GM12878 (cell line): ENCODE measurements around the gene CAMKK2. TPM values are rescaled to one million over a fixed set of nuclear protein-coding genes. Genes with fewer than 3 reads are reported as not detected.

Experiments
- ATAC-seq: fragments of 200-7000 bp; cut with Tn5 transposase; 3 replicates; pipeline ENCODE4 v1.9.1; 2020; ENCODE audit warnings: mild to moderate bottlenecking, moderate library complexity
- BruUV-seq: library from RNA; stranded (reverse); fragments of 400-500 nt; replicated peaks from 2 replicates; lab custom pipeline; 2021; lab: Mats Ljungman, UMichigan
- CTCF ChIA-PET: fragments of 300-600 bp; sonication (Branson Sonifier 250); formaldehyde crosslinking; extraction: SDS; loops from one replicate; lab custom pipeline; 2021; ENCODE audit warnings: inconsistent platforms; lab: Yijun Ruan, JAX
- POLR2A ChIA-PET: fragments of 350-600 bp; formaldehyde crosslinking; extraction: SDS; loops from one replicate; lab custom pipeline; 2021; ENCODE audit warnings: inconsistent platforms; lab: Charles Lee
- RAD21 ChIA-PET: fragments of 300-600 bp; sonication (Branson Sonifier 250); formaldehyde crosslinking; loops from one replicate; lab custom pipeline; 2023; ENCODE audit warnings: antibody characterized with exemption; ENCODE audit not compliant: unreplicated experiment; lab: Charles Lee
- SMC1A ChIA-PET: fragments of 300-600 bp; sonication (Branson Sonifier 250); formaldehyde crosslinking; loops from one replicate; lab custom pipeline; 2023; ENCODE audit not compliant: unreplicated experiment, uncharacterized antibody; lab: Charles Lee
- DNase-seq: peaks from one replicate; pipeline ENCODE4 v3.0.0-alpha.2; 2011; ENCODE audit warnings: low read depth, low spot score
- FAIRE-seq: peaks from 3 replicates; lab custom pipeline; 2011; peaks lifted over from hg19 to GRCh38; lab: Jason Lieb, UNC
- H2AFZ ChIP-seq: 2 replicates; pipeline ENCODE4 v1.6.0; 2011; ENCODE audit warnings: low read depth, low read length, control low read depth; ENCODE audit not compliant: control insufficient read depth
- H3K27ac ChIP-seq: 2 replicates; pipeline ENCODE4 v1.5.1; 2011; ENCODE audit warnings: control low read depth; ENCODE audit not compliant: control insufficient read depth, insufficient read depth
- H3K27me3 ChIP-seq, 2 experiments: replicated peaks in 1 of 2; 2 replicates each; pipeline versions ENCODE4 v1.6.0 to v1.6.1; 2011; ENCODE audit warnings: low read length in 1 of 2; ENCODE audit not compliant: control insufficient read depth in 2 of 2, insufficient read depth in 2 of 2
- H3K36me3 ChIP-seq, 2 experiments: 2 replicates each; pipeline ENCODE4 v1.5.1; 2011; ENCODE audit warnings: low read length in 1 of 2; ENCODE audit not compliant: control insufficient read depth in 2 of 2, insufficient read depth in 2 of 2
- H3K4me1 ChIP-seq: 2 replicates; pipeline ENCODE4 v1.6.1; 2011; ENCODE audit warnings: mild to moderate bottlenecking, low read length, moderate library complexity, mixed read lengths; ENCODE audit not compliant: control insufficient read depth, insufficient read depth
- H3K4me2 ChIP-seq: 2 replicates; pipeline ENCODE4 v1.6.0; 2011; ENCODE audit warnings: control low read depth; ENCODE audit not compliant: control insufficient read depth, insufficient read depth
- H3K4me3 ChIP-seq: fragments of 200-600 bp; sonication (generic); 2 replicates; pipeline ENCODE4 v1.5.1; 2016
- H3K79me2 ChIP-seq: 2 replicates; pipeline ENCODE4 v1.6.0; 2011; ENCODE audit warnings: low read length; ENCODE audit not compliant: control insufficient read depth, insufficient read depth
- H3K9ac ChIP-seq: 2 replicates; pipeline ENCODE4 v1.8.0; 2011; ENCODE audit warnings: low read length, control low read depth, mixed read lengths; ENCODE audit not compliant: control insufficient read depth, insufficient read depth
- H3K9me3 ChIP-seq: replicated peaks from 3 replicates; pipeline ENCODE4 v1.5.1; 2011; ENCODE audit warnings: mild to moderate bottlenecking, low read length; ENCODE audit not compliant: control insufficient read depth, insufficient read depth
- H4K20me1 ChIP-seq: 2 replicates; pipeline ENCODE4 v1.6.0; 2011; ENCODE audit not compliant: control insufficient read depth, insufficient read depth
- E2F8 ChIP-seq: fragments of 450-650 bp; IDR thresholded peaks from 2 replicates; pipeline ENCODE4 v1.6.1; 2018; ENCODE audit warnings: mild to moderate bottlenecking, low read depth, moderate library complexity; ENCODE audit not compliant: partially characterized antibody
- ETV6 ChIP-seq, 2 experiments: fragments of 450-650 bp in 1 of 2; IDR thresholded peaks in 1 of 2; conservative IDR thresholded peaks in 1 of 2; 2 replicates each; pipeline ENCODE4 v1.6.1; 2014; ENCODE audit warnings: antibody characterized with exemption in 1 of 2, borderline replicate concordance in 1 of 2, low read depth in 1 of 2, mild to moderate bottlenecking in 1 of 2, moderate library complexity in 1 of 2
- FOXM1 ChIP-seq: IDR thresholded peaks from 2 replicates; pipeline ENCODE4 v1.6.1; 2012; ENCODE audit warnings: low read depth, mild to moderate bottlenecking, inconsistent platforms, low read length, moderate library complexity
- GABPA ChIP-seq: IDR thresholded peaks from 2 replicates; pipeline ENCODE4 v1.6.1; 2014; ENCODE audit warnings: antibody characterized with exemption, low read depth, mild to moderate bottlenecking, inconsistent platforms
- HDGF ChIP-seq: fragments of 450-650 bp; IDR thresholded peaks from 2 replicates; pipeline ENCODE4 v1.6.1; 2016; ENCODE audit warnings: antibody characterized with exemption
- LARP7 ChIP-seq: fragments of 450-650 bp; IDR thresholded peaks from 2 replicates; pipeline ENCODE4 v1.6.1; 2017; ENCODE audit warnings: mild to moderate bottlenecking
- MTA2 ChIP-seq: fragments of 450-650 bp; IDR thresholded peaks from 2 replicates; pipeline ENCODE4 v1.6.1; 2016; ENCODE audit warnings: low read depth, mild to moderate bottlenecking, moderate library complexity
- POLR2AphosphoS5 ChIP-seq: IDR thresholded peaks from 2 replicates; pipeline ENCODE4 v1.6.1; 2011; ENCODE audit warnings: mild to moderate bottlenecking, low read length, inconsistent platforms
- SRF ChIP-seq, 2 experiments: IDR thresholded peaks; 2 replicates each; pipeline ENCODE4 v1.6.1; 2011; ENCODE audit warnings: low read depth in 2 of 2, low read length in 2 of 2, mild to moderate bottlenecking in 1 of 2, moderate library complexity in 1 of 2
- ZBED1 ChIP-seq: IDR thresholded peaks from 2 replicates; pipeline ENCODE4 v1.6.1; 2016; ENCODE audit warnings: borderline replicate concordance
- ZNF384 ChIP-seq: IDR thresholded peaks from 2 replicates; pipeline ENCODE4 v1.6.1; 2012; ENCODE audit warnings: low read depth, mild to moderate bottlenecking, low read length, improper control_type of control experiment, borderline replicate concordance
- ZNF592 ChIP-seq: fragments of 450-650 bp; IDR thresholded peaks from 2 replicates; pipeline ENCODE4 v1.6.1; 2017; ENCODE audit warnings: mild to moderate bottlenecking, moderate library complexity
- ZZZ3 ChIP-seq: IDR thresholded peaks from 2 replicates; pipeline ENCODE4 v1.6.1; 2011; ENCODE audit warnings: low read depth; ENCODE audit not compliant: control insufficient read depth, insufficient read length
- WGBS: methylation state at CpG from one replicate; pipeline ENCODE4 v1.1.6; 2016; ENCODE audit warnings: low lambda C conversion rate; ENCODE audit not compliant: insufficient replicate concordance, insufficient coverage; ENCODE audit errors: missing lambda C conversion rate; 5-methylcytosine and 5-hydroxymethylcytosine counted together
- in situ Hi-C: fragments of 300-500 bp; cut with MboI; formaldehyde crosslinking; loops from 9 replicates; pipeline ENCODE4 v1.14.3; 2018; ENCODE audit warnings: mixed read lengths
- intact Hi-C: fragments of 100-400 bp; cut with micrococcal nuclease; formaldehyde crosslinking; loops from one replicate; pipeline ENCODE4 v1.14.2; 2022; ENCODE audit not compliant: unreplicated experiment
- polyA plus RNA-seq, 11 experiments: library from polyadenylated mRNA; depleted of rRNA in 4 of 11; unstranded in 6 of 11; stranded (reverse) in 5 of 11; fragments of >200 nt; fragmentation: Nextera tagmentation in 4 of 11; fragmentation: Illumina TruSeq in 1 of 11; extraction: Ambion mirVana in 4 of 11; extraction: Trizol in 1 of 11; gene quantifications; 1 replicate in 1 of 11; 2 replicates in 10 of 11; pipeline versions ENCODE4 v1.2.1 to v1.2.3, GENCODE V29; 2011 to 2016; ENCODE audit warnings: inconsistent platforms in 2 of 11, missing spikeins in 2 of 11, low read depth in 1 of 11
- total RNA-seq, 4 experiments: library from RNA; depleted of rRNA in 3 of 4; stranded (reverse); fragments of >200 nt in 3 of 4; fragmentation: Illumina TruSeq in 1 of 4; extraction: Trizol in 1 of 4; gene quantifications; 2 replicates each; pipeline versions ENCODE4 v1.2.1 to v1.2.3, GENCODE V29; 2013 to 2021

The CAMKK2 gene
- total and polyA plus RNA-seq, 10 of the 15 experiments (the other 5 are each of a cell fraction or from before 2014, with no cell fraction given) = 5.2 to 40.6 (median 26.6) TPM

GRCh38 chr12:121326996-121327674 is 30.6 kb upstream of the CAMKK2 start (continued):
- TF ChIP-seq FOXM1 (no peak), ETV6 (conservative IDR thresholded peaks at IDR 0.05 in 1 of 2, IDR thresholded peaks at IDR 0.05 in 1 of 2; ENCODE audit: borderline replicate concordance in 1 of 2, low read depth in 1 of 2) (no peak), ZNF592 (no peak), ZZZ3 (no peak)
- TF ChIP-seq, all 136 proteins: peak for 0

- ChIA-PET SMC1A (no interaction called here), CTCF (no interaction called here), RAD21 (no interaction called here), POLR2A (no interaction called here)
- Histone ChIP-seq H4K20me1 (no peaks in the 10 kb centered on the region), H2AFZ (no peak overlapping the region), H3K27me3 (no peaks in the 10 kb centered on the region), H3K79me2 (no peaks in the 10 kb centered on the region), H3K4me1 (no peaks in the 10 kb centered on the region; the same call in 1 of the 2 replicates), H3K9me3 (no peaks in the 10 kb centered on the region), H3K9ac (no peak overlapping the region), H3K27ac (no peak overlapping the region), H3K4me3 (no peak overlapping the region), H3K4me2 (no peak overlapping the region), H3K36me3 (peaks cover 16 to 45% of the 10 kb centered on the region in 2 experiments)
- FAIRE-seq (no peak), ATAC-seq (no peak), DNase-seq (no peak)
- 96% methylated on average over 5 of the region's 5 CpGs for WGBS
- BruUV-seq = no TSS peak
- in situ Hi-C loops = loop anchor here (25.0 kb wide), 1 partner anchor 111 kb away; no protein-coding TSS in a partner anchor
- intact Hi-C loops = no loop called here
- no peak for TF ChIP-seq SRF (IDR thresholded peaks at IDR 0.05; ENCODE audit: low read depth in 2 of 2, low read length in 2 of 2)
- no peak for TF ChIP-seq ZNF384
- no peak for TF ChIP-seq POLR2AphosphoS5
- no peak for TF ChIP-seq E2F8
- TF ChIP-seq LARP7 = no peak
- no peak for TF ChIP-seq ZBED1
- TF ChIP-seq HDGF = no peak
- TF ChIP-seq MTA2 = no peak
- no peak for TF ChIP-seq GABPA
Measured at GRCh38 chr12:121325922-121326396, 29.4 kb upstream of the CAMKK2 start.
